Lower leg skin (tissue), 4 donors: ENCODE data around the gene FEZF2. TPM values are rescaled to one million over a fixed set of nuclear protein-coding genes. Genes with fewer than 3 reads are reported as not detected.

ENCODE experiments used
- DNase-seq, 2 donors: peaks; one replicate each; pipeline ENCODE4 v3.0.0-alpha.2; 2019; ENCODE audit warnings: low spot score in 2 of 2
- H3K4me3 ChIP-seq: fragments of 200-600 bp; sonication (generic); 2 replicates; pipeline ENCODE4 v1.5.1; 2017; ENCODE audit warnings: mild to moderate bottlenecking, low read depth; ENCODE audit not compliant: poor library complexity, severe bottlenecking
- CTCF ChIP-seq, 3 donors: fragments of 450-650 bp; IDR thresholded peaks; one replicate each; pipeline ENCODE4 v1.5.1; 2016; ENCODE audit warnings: antibody characterized with exemption in 3 of 3, mild to moderate bottlenecking in 3 of 3, moderate library complexity in 2 of 3
- POLR2A ChIP-seq, 2 donors: fragments of 450-650 bp; IDR thresholded peaks; one replicate each; pipeline ENCODE4 v1.6.1; 2016 to 2017; ENCODE audit warnings: antibody characterized with exemption in 2 of 2, mild to moderate bottlenecking in 1 of 2, moderate library complexity in 1 of 2
- WGBS, 2 donors: methylation state at CpG; one replicate each; pipeline ENCODE4 v1.1.5; 2018; 5-methylcytosine and 5-hydroxymethylcytosine counted together
- intact Hi-C: fragments of 100-400 bp; cut with DNase I; formaldehyde crosslinking; loops from one replicate; pipeline ENCODE4 v1.15.0; 2023; ENCODE audit warnings: low total_unique reads
- total RNA-seq, 4 donors: library from RNA; depleted of rRNA; stranded (reverse); fragments of >200 nt; gene quantifications; one replicate each; pipeline ENCODE4 v1.1.0, GENCODE V29; 2016

Gene FEZF2
- total RNA-seq, 4 donors from 2014 or later: not detected

- no peak overlapping the region for H3K4me3 ChIP-seq
- intact Hi-C loops: no loop called here
- TF ChIP-seq CTCF (IDR thresholded peaks at IDR 0.05): no peak
- TF ChIP-seq POLR2A (IDR thresholded peaks at IDR 0.05): no peak
- DNase-seq: no peak
- 81 to 84% methylated on average over 3 of the region's 3 CpGs for WGBS, 2 donors
Observed at GRCh38 chr3:62361261-62361660, 12.1 kb downstream of the FEZF2 start.

- 82 to 85% methylated on average over 4 of the region's 4 CpGs for WGBS, 2 donors
- no peak overlapping the region for H3K4me3 ChIP-seq
- no peak for TF ChIP-seq POLR2A (IDR thresholded peaks at IDR 0.05)
- no peak for TF ChIP-seq CTCF (IDR thresholded peaks at IDR 0.05)
- intact Hi-C loops: no loop called here
- DNase-seq: no peak
Observed at GRCh38 chr3:62359531-62359930, 13.8 kb downstream of the FEZF2 start.

DNA sequence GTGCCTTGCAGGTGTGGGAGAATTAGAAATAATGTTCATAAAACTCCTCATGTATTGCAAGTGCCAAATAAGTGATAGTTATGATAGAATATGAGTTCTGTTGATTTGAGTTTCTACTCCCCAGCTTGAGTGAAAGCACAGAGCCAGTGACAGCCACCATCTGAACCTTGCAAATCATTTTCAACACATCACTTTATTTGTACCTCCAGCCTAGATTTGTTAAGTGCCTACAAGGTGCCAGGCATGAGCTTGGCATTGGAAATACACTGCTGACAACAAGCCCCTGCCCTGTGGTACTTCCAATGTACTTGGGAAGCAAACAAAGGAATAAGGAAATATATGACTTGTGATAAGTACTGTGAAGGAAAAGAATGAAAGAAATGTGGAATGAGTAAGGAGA lies 17.0 kb downstream of the FEZF2 start:
- H3K4me3 ChIP-seq: no peak overlapping the region
- intact Hi-C loops: no loop called here
- no peak for DNase-seq
- no peak for TF ChIP-seq POLR2A (IDR thresholded peaks at IDR 0.05)
- TF ChIP-seq CTCF (IDR thresholded peaks at IDR 0.05): no peak

DNA sequence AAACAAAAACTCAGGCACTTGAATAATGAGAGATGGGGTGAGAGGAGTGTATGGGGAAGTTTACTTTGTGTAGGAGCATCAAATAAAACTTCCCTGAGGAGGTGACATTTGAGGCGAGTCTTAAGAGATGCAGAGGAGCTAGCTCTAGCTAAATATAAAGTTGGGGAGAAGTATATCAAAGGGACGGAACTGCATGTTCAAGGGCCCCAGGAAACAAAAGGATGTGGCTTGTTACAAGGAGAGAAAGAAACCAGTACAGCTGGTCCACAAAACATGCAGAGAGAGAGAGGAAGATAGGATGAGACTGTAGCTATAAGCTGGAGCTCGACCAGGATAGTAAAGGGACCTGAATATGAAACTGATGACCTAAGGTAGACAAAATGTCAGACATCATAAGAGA lies 17.6 kb downstream of the FEZF2 start:
- intact Hi-C loops: no loop called here
- WGBS, 2 donors: 80 to 82% methylated on average over 3 of the region's 3 CpGs
- TF ChIP-seq POLR2A (IDR thresholded peaks at IDR 0.05): no peak
- no peak for TF ChIP-seq CTCF (IDR thresholded peaks at IDR 0.05)
- H3K4me3 ChIP-seq: no peak overlapping the region
- no peak for DNase-seq

- WGBS, 2 donors: 83 to 90% methylated on average over 2 of the region's 2 CpGs
- TF ChIP-seq POLR2A (IDR thresholded peaks at IDR 0.05): no peak
- no peak for TF ChIP-seq CTCF (IDR thresholded peaks at IDR 0.05)
Observed at GRCh38 chr3:62343755-62344154, 29.6 kb downstream of the FEZF2 start.

DNA sequence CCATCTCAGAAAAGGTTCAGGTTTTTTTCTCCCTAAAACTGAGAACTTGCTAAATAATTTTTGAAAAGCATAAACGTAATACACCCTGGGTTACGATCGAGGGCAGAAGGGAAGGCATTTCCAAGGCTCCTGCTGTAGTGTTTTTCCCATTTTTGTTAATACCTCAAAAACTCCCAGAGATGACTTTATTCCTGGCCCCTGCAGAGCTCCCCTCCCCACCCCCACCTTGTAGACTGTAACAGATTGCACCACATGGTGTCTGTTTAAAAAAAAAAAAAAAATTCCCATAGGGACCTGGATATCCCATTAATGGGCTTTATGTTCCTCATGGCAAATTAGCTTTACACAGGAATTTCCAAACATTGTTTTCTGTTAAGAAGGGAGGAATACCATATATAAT lies 38.2 kb downstream of the FEZF2 start:
- intact Hi-C loops: no loop called here
- TF ChIP-seq POLR2A (IDR thresholded peaks at IDR 0.05) (no peak), CTCF (IDR thresholded peaks at IDR 0.05) (no peak)
- no peak overlapping the region for H3K4me3 ChIP-seq
- WGBS, 2 donors: 93 to 96% methylated on average over 3 of the region's 3 CpGs
- no peak for DNase-seq

More at GRCh38 chr3:62343755-62344154, 29.6 kb downstream of the FEZF2 start:
- no peak overlapping the region for H3K4me3 ChIP-seq
- no peak for DNase-seq
- intact Hi-C loops: no loop called here
